Activated naive CD8-positive, alpha-beta T cell treated with anti-CD3 and anti-CD28 coated beads for 36 hours (primary cell): ENCODE data around the gene TXNRD2. TPM values are rescaled to one million over a fixed set of nuclear protein-coding genes. Genes with fewer than 3 reads are reported as not detected.

Experiments
- DNase-seq: peaks from one replicate; pipeline ENCODE4 v3.0.0; 2021
- H3K27ac Mint-ChIP-seq: one replicate; pipeline ENCODE4 v1.8.0; 2022; ENCODE audit warnings: mild to moderate bottlenecking, moderate library complexity, mixed read lengths
- H3K27me3 Mint-ChIP-seq: one replicate; pipeline ENCODE4 v1.8.0; 2022; ENCODE audit warnings: mild to moderate bottlenecking, mixed read lengths
- H3K36me3 Mint-ChIP-seq: one replicate; pipeline ENCODE4 v1.8.0; 2021; ENCODE audit warnings: mild to moderate bottlenecking, mixed read lengths
- H3K4me1 Mint-ChIP-seq: one replicate; pipeline ENCODE4 v1.8.0; 2021; ENCODE audit warnings: mixed read lengths
- H3K4me3 Mint-ChIP-seq: one replicate; pipeline ENCODE4 v1.8.0; 2022; ENCODE audit warnings: mild to moderate bottlenecking, moderate library complexity, mixed read lengths
- H3K9me3 Mint-ChIP-seq: one replicate; pipeline ENCODE4 v1.8.0; 2022; ENCODE audit warnings: mixed read lengths
- total RNA-seq, 2 experiments: library from RNA; stranded (reverse); gene quantifications; one replicate each; pipeline ENCODE4 v1.2.3, GENCODE V29; 2021

Gene TXNRD2
- total RNA-seq, 2 experiments from 2014 or later: 20.3 to 20.9 TPM

DNA sequence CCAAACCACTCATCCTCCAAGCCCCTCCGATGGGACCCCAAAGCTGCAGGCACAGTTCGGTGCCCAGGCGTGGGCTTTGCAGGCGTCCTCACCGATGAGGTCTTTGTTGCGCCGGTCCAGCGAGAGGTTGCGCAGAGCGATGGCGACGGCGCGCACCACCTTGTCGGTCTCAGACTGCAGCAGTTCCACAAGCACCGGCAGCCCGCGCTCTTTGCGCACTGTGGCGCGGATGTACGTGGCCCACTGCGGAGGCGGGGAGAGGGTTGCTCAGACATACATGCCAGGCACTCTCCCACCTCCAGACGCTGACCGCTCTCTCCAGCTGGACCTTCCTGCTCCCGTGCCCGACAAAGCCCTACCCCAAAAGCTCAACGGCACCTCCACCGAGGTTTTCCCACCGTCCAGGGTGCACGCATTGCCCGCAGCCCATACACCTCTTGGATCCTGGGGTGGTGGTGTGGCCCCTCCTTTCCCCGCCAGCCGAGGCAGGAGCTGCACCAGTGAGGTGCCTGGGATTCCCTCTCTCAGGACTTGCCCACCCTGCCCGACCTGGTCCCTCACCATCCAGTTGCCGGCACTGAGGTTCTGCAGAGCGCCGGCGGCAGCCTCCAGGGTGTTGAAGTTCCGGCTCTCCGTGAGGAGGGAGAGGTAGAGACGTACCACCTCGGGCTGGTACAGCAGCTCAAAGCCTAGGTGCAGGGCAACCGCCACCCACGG, 32.1 kb upstream of the TXNRD2 start:
- Mint-ChIP-seq H3K27me3 (no peaks in the 10 kb centered on the region), H3K4me3 (no peak overlapping the region), H3K36me3 (no peaks in the 10 kb centered on the region), H3K9me3 (no peaks in the 10 kb centered on the region), H3K4me1 (peaks cover 9% of the 10 kb centered on the region), H3K27ac (no peak overlapping the region)
- DNase-seq: no peak

DNA sequence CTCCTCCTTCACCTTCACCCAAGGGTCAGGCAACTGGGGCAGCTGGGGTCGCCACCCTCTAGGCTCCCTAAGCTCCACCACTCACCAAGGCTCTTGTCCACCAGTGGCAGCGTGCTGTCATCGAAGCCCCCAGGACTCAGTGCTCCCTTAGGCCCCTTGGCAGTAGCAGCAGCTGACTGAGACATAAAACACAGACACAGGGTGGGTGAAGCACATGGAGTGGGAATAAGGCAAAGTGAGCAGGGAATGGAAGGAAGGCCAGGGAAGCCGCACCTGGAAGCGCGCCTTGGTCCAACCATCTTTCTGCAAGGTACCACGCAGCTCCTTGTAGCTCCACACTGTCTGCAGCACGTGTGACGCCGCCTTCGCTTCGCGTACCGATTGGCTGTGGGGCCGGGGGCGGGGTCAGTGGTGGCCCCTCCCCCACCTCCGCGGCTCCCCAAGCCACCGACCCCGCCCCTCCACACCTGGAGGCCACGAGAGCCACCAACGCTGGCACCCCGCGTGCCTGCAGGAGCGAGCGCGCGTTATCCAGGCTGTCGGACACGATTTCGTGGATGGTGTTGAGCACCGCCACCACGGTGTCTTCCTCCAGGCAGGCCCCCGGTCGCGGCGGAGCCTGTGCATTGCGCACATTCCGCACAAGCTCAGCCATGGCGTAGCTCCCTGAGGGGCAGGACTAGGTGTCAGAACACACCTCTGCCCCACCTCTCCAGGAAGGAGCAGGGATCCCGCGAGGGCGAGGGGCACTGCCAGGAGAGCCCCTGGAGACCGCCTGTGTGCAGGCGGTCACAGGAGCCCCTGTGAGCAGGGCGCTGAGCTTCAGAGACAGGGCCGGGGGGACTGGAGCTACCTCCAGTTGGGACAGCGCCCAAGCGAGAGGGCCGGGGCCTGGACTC, 31.3 kb upstream of the TXNRD2 start:
- H3K9me3 Mint-ChIP-seq: no peaks in the 10 kb centered on the region
- peaks cover 9% of the 10 kb centered on the region for H3K4me1 Mint-ChIP-seq
- no peak for DNase-seq
- H3K27ac Mint-ChIP-seq: no peak overlapping the region
- no peaks in the 10 kb centered on the region for H3K36me3 Mint-ChIP-seq
- H3K27me3 Mint-ChIP-seq: no peaks in the 10 kb centered on the region
- H3K4me3 Mint-ChIP-seq: no peak overlapping the region

DNA sequence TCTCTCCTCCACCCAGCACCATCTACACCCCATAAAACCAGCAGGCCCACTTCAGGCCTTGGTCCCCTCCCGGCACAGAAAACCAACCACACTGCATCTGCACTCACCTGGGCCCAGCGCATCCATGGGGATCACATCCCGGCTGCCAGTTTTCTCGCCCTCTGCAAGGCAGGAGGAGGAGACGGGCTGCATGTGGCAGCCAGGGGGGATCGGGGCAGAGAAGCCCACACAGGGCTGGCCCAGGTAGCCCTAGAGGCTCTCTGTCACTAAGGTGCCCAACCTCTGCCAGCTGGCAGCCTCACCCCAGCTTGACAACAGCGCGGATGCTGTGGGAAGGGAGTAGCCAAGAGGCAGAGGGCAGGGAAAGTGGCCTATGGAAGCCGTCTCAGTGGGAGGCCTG, 30.6 kb upstream of the TXNRD2 start:
- Mint-ChIP-seq H3K27ac (no peak overlapping the region), H3K27me3 (no peaks in the 10 kb centered on the region), H3K4me1 (peaks cover 9% of the 10 kb centered on the region), H3K4me3 (no peak overlapping the region), H3K9me3 (no peaks in the 10 kb centered on the region), H3K36me3 (no peaks in the 10 kb centered on the region)
- no peak for DNase-seq

GRCh38 chr22:19971276-19972124, 29.9 kb upstream of the TXNRD2 start:
- H3K27ac Mint-ChIP-seq: no peak overlapping the region
- DNase-seq: no peak
- H3K4me1 Mint-ChIP-seq: peaks cover 9% of the 10 kb centered on the region
- H3K4me3 Mint-ChIP-seq: no peak overlapping the region
- no peaks in the 10 kb centered on the region for H3K36me3 Mint-ChIP-seq
- H3K27me3 Mint-ChIP-seq: no peaks in the 10 kb centered on the region
- H3K9me3 Mint-ChIP-seq: no peaks in the 10 kb centered on the region

DNA sequence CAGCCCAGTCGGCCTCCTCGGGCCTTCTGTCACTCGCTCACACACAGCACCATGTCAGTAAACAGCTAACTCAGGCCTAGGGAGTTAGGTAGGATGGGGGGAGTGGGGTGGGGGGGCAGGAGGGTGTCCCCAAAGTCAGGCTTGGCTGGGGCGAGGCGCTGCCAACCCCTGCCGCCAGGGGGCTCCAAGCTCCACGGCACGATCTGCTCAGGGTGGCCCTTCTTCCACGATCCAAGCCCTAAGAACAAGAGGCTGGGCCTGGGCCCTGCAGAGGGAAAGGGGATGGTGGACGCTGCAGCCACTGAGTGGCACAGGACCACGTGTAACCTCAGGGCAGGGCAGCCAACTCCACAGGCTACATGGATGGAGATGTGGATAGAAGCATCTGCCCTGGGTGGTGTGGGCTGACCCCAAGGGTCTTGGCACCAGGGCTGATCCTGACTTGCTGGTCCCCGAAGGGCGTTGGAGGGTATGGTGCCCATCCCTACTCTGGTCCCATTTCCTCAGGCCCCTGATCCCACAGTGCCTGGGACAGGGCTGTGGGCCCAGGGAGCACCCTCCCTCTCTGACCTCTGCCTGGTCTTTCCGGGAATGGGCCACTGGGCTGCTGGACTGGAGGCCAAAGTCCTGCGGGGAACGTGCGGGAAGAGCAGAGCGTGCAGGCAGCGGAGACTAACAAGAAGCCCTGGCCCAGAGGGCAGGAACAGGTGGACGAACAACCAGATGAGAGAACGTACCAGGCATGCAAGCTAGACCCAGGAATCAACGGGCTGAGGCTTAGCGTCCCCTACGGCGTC, 29.1 kb upstream of the TXNRD2 start:
- Mint-ChIP-seq H3K4me1 (peaks cover 9% of the 10 kb centered on the region), H3K27ac (no peak overlapping the region), H3K4me3 (no peak overlapping the region), H3K36me3 (no peaks in the 10 kb centered on the region), H3K9me3 (no peaks in the 10 kb centered on the region), H3K27me3 (no peaks in the 10 kb centered on the region)
- DNase-seq: peak; percentile 74

- no peak overlapping the region for H3K27ac Mint-ChIP-seq
- H3K4me3 Mint-ChIP-seq: no peak overlapping the region
- no peaks in the 10 kb centered on the region for H3K9me3 Mint-ChIP-seq
- peaks cover 9% of the 10 kb centered on the region for H3K4me1 Mint-ChIP-seq
- H3K27me3 Mint-ChIP-seq: no peaks in the 10 kb centered on the region
- DNase-seq: no peak
- H3K36me3 Mint-ChIP-seq: no peaks in the 10 kb centered on the region
Observed at GRCh38 chr22:19970031-19970478, 28.4 kb upstream of the TXNRD2 start.

GRCh38 chr22:19969141-19969928, 27.7 kb upstream of the TXNRD2 start:
- Mint-ChIP-seq H3K36me3 (no peaks in the 10 kb centered on the region), H3K27ac (no peak overlapping the region), H3K4me1 (peaks cover 6% of the 10 kb centered on the region), H3K9me3 (no peaks in the 10 kb centered on the region), H3K4me3 (no peak overlapping the region), H3K27me3 (no peaks in the 10 kb centered on the region)
- no peak for DNase-seq

DNA sequence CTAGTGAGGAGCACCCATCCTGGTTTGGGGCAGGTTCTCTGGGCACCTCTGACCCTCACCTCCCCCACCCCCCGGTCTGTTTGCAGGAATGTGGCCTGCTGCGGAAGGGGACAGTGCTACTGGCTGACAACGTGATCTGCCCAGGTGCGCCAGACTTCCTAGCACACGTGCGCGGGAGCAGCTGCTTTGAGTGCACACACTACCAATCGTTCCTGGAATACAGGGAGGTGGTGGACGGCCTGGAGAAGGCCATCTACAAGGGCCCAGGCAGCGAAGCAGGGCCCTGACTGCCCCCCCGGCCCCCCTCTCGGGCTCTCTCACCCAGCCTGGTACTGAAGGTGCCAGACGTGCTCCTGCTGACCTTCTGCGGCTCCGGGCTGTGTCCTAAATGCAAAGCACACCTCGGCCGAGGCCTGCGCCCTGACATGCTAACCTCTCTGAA, 26.9 kb upstream of the TXNRD2 start:
- DNase-seq: no peak
- no peaks in the 10 kb centered on the region for H3K36me3 Mint-ChIP-seq
- H3K27me3 Mint-ChIP-seq: no peaks in the 10 kb centered on the region
- H3K4me3 Mint-ChIP-seq: no peak overlapping the region
- H3K9me3 Mint-ChIP-seq: no peaks in the 10 kb centered on the region
- no peak overlapping the region for H3K27ac Mint-ChIP-seq
- H3K4me1 Mint-ChIP-seq: peaks cover 6% of the 10 kb centered on the region

DNA sequence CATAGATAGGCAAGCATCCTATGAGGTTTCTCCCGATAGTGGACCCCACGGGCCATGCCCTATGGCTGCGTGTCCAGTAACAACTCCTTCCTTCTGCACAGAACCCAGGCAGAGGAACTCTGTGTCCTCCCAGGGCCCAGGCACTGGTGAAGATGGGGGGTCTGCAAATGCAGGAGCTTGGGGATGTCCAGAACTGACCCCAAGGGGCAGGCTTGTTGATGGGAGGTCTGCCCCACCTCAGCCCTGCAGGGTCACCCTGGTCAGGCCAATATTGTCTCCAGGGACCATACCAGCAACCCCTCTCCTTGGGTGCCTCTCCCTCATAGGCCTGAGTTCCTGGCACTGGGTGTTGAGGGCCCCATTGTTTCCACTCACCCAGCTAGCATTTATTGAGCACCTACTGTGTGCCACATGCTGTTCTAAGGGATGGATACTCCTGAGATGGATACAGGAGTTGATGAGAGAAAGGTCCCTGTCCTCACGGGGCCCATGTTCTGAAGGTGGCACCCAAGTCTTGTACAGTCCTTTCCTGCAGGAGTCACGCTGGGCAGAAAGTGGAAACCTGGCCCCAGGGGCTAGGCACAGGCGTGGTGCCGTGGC, 26.3 kb upstream of the TXNRD2 start:
- DNase-seq: no peak
- H3K9me3 Mint-ChIP-seq: no peaks in the 10 kb centered on the region
- no peak overlapping the region for H3K4me3 Mint-ChIP-seq
- H3K27me3 Mint-ChIP-seq: no peaks in the 10 kb centered on the region
- H3K4me1 Mint-ChIP-seq: peaks cover 6% of the 10 kb centered on the region
- H3K27ac Mint-ChIP-seq: no peak overlapping the region
- H3K36me3 Mint-ChIP-seq: no peaks in the 10 kb centered on the region

DNA sequence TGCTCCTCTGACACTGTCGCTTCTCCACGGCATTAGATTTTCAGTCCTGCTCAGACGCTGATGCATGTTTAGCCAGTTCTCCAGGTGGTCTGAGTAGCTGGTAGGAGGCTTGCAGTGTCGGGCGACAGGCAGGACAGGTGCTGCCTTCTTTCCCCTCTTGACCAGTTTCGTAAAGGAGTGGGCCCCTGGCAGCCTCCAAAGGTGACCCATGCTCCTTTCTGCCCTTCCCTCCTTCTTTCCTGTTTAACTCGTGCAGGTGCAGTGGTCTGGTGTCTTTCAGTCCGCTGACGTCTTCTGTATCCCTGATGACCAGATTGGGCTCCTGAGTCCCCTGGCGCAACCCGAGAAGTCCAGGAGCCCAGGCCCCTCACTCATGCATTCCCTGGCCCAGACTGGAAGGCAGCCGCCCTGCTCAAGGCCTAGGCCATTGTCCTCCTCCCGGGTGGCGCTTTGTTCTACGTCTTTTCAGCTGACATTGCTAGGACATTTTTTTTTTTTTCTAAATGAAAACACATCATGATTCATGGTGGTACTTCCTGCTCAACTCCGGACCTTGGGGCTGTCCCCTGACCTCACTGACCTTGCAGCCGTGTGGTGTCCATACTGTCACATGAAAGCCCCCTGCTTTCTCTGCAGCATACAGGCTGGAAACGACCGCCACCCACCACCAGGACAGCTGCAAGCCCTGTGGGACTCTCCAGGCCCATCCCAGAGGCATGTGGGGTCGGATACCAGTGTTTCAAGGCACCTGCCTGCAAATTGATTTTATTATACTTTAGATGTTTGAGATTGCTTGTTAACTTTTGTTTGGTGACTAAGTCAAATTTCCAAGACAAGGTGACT, 25.5 kb upstream of the TXNRD2 start:
- DNase-seq: no peak
- no peaks in the 10 kb centered on the region for H3K9me3 Mint-ChIP-seq
- peaks cover 6% of the 10 kb centered on the region for H3K4me1 Mint-ChIP-seq
- no peaks in the 10 kb centered on the region for H3K36me3 Mint-ChIP-seq
- no peaks in the 10 kb centered on the region for H3K27me3 Mint-ChIP-seq
- no peak overlapping the region for H3K27ac Mint-ChIP-seq
- no peak overlapping the region for H3K4me3 Mint-ChIP-seq

GRCh38 chr22:19965771-19966709, 24.4 kb upstream of the TXNRD2 start:
- DNase-seq: no peak
- H3K27me3 Mint-ChIP-seq: no peaks in the 10 kb centered on the region
- no peaks in the 10 kb centered on the region for H3K9me3 Mint-ChIP-seq
- H3K27ac Mint-ChIP-seq: no peak overlapping the region
- H3K36me3 Mint-ChIP-seq: no peaks in the 10 kb centered on the region
- no peak overlapping the region for H3K4me3 Mint-ChIP-seq
- H3K4me1 Mint-ChIP-seq: peaks cover 5% of the 10 kb centered on the region
